Measurements from ENCODE around the gene RNF207.

DNA sequence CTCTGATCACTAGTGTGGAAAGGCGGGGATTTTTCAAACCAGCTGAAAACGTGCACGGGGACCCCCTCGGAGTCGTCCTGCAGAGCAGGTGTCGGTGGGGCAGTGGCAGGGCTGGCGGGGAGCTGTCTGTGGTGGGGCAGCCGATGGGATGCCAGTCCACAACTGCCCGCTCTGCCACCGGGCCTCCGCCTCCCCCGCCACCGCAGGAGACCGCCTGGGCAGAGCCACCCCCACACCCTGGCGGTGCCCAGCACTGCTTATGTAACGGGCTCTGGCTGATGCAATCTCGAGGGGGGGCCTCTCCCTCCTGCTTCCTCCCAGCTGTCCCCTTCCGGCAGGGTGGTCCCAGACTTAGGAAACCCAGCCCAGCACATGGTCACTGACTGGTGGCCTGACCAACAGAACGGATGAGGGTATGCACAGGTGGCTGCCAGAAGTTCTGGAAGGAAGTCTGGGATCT is 35.1 kb upstream of the RNF207 start:
- no peak for TF ChIP-seq POLR2A (IDR thresholded peaks at IDR 0.05; ENCODE audit: low read depth, low read length)
- TF ChIP-seq TAF1 (IDR thresholded peaks at IDR 0.05; ENCODE audit: low read depth, low read length) = no peak
- no peak for TF ChIP-seq PAX5 (IDR thresholded peaks at IDR 0.05; ENCODE audit: insufficient read depth, low read length, severe bottlenecking)
- no peak for TF ChIP-seq POLR2AphosphoS5 (IDR thresholded peaks at IDR 0.05; ENCODE audit: low read depth, low read length)
- TF ChIP-seq SPI1 (IDR thresholded peaks at IDR 0.05; ENCODE audit: low read depth, low read length) = no peak
